Fibroblast of lung (primary cell): ENCODE results near the gene RFPL1. TPM values are rescaled to one million over a fixed set of nuclear protein-coding genes. Genes with fewer than 3 reads are reported as not detected.

Source experiments
- DNase-seq, 2 donors: peaks; one replicate each; pipeline versions ENCODE4 v3.0.0 to v3.0.0-alpha.2; 2010; ENCODE audit warnings: low read depth in 2 of 2
- H2AFZ ChIP-seq: 2 replicates; pipeline ENCODE4 v1.5.1; 2012; ENCODE audit warnings: low read length, control low read depth, inconsistent platforms
- H3K27ac ChIP-seq: 2 replicates; pipeline ENCODE4 v1.5.1; 2011; ENCODE audit warnings: low read length, control low read depth; ENCODE audit not compliant: insufficient read depth
- H3K27me3 ChIP-seq: 2 replicates; pipeline ENCODE4 v1.5.1; 2011; ENCODE audit warnings: mild to moderate bottlenecking, low read length; ENCODE audit not compliant: control insufficient read depth, insufficient read depth
- H3K36me3 ChIP-seq: 2 replicates; pipeline ENCODE4 v1.5.1; 2011; ENCODE audit warnings: low read length; ENCODE audit not compliant: control insufficient read depth, insufficient read depth
- H3K4me1 ChIP-seq: 2 replicates; pipeline ENCODE4 v1.5.1; 2011; ENCODE audit warnings: low read length; ENCODE audit not compliant: control insufficient read depth, insufficient read depth; ENCODE audit errors: extremely low read depth
- H3K4me2 ChIP-seq: 2 replicates; pipeline ENCODE4 v1.5.1; 2011; ENCODE audit warnings: low read length, control low read depth; ENCODE audit not compliant: insufficient read depth; ENCODE audit errors: extremely low read depth
- H3K4me3 ChIP-seq, 4 experiments: fragments of 200-600 bp in 1 of 4; sonication (generic) in 1 of 4; replicated peaks in 1 of 4; 2 replicates each; pipeline ENCODE4 v1.5.1; 2011 to 2016; ENCODE audit warnings: low read length in 4 of 4, low read depth in 3 of 4, mild to moderate bottlenecking in 3 of 4, control low read depth in 2 of 4, inconsistent platforms in 1 of 4, mixed read lengths in 1 of 4; ENCODE audit not compliant: insufficient read depth in 1 of 4; ENCODE audit errors: control extremely low read depth in 1 of 4
- H3K79me2 ChIP-seq: 2 replicates; pipeline ENCODE4 v1.5.1; 2012; ENCODE audit warnings: mild to moderate bottlenecking, low read length, inconsistent platforms; ENCODE audit not compliant: control insufficient read depth, insufficient read depth
- H3K9ac ChIP-seq: 2 replicates; pipeline ENCODE4 v1.5.1; 2011; ENCODE audit warnings: mild to moderate bottlenecking, low read length, control low read depth; ENCODE audit not compliant: insufficient read depth
- H3K9me3 ChIP-seq: 2 replicates; pipeline ENCODE4 v1.5.1; 2012; ENCODE audit warnings: low read depth, low read length; ENCODE audit not compliant: control insufficient read depth, insufficient read depth
- H4K20me1 ChIP-seq: 2 replicates; pipeline ENCODE4 v1.5.1; 2011; ENCODE audit warnings: low read length; ENCODE audit not compliant: control insufficient read depth, insufficient read depth; ENCODE audit errors: extremely low read depth
- CTCF ChIP-seq, 2 donors: IDR thresholded peaks in 1 of 2; conservative IDR thresholded peaks in 1 of 2; 1 replicate in 1 of 2; 2 replicates in 1 of 2; pipeline ENCODE4 v1.5.1; 2011 to 2012; ENCODE audit warnings: low read length in 2 of 2, control low read depth in 1 of 2, inconsistent platforms in 1 of 2, low read depth in 1 of 2, mild to moderate bottlenecking in 1 of 2
- EZH2 ChIP-seq: IDR thresholded peaks from 2 replicates; pipeline ENCODE4 v1.5.1; 2012; ENCODE audit warnings: low read length, control low read depth, mild to moderate bottlenecking; ENCODE audit errors: missing control alignments
- polyA plus RNA-seq, 2 donors: library from polyadenylated mRNA; depleted of rRNA in 1 of 2; stranded (reverse) in 1 of 2; unstranded in 1 of 2; fragments of >200 nt; gene quantifications; 2 replicates each; pipeline ENCODE4 v1.2.1, GENCODE V29; 2011 to 2012; ENCODE audit warnings: missing spikeins in 1 of 2
- total RNA-seq: library from RNA; depleted of rRNA; stranded (reverse); fragments of >200 nt; gene quantifications from 2 replicates; pipeline ENCODE4 v1.2.1, GENCODE V29; 2014

The RFPL1 gene
- total and polyA plus RNA-seq, 2 donors (not counting 1 experiment from before 2014, with no cell fraction given): not detected

- Histone ChIP-seq H3K9me3 (no peaks in the 10 kb centered on the region), H4K20me1 (no peaks in the 10 kb centered on the region), H3K9ac (no peak overlapping the region), H3K4me1 (no peaks in the 10 kb centered on the region), H3K36me3 (no peaks in the 10 kb centered on the region), H3K79me2 (no peaks in the 10 kb centered on the region), H3K4me3 (no peak overlapping the region), H3K4me2 (no peak overlapping the region), H2AFZ (no peak overlapping the region), H3K27me3 (no peaks in the 10 kb centered on the region), H3K27ac (no peak overlapping the region)
- DNase-seq: no peak
- no peak for TF ChIP-seq EZH2
- TF ChIP-seq CTCF (conservative IDR thresholded peaks at IDR 0.05 in 1 of 2, IDR thresholded peaks at IDR 0.05 in 1 of 2; ENCODE audit: low read depth in 1 of 2, low read length in 2 of 2): no peak
These were observed 4.6 kb downstream of the RFPL1 start for GRCh38 chr22:29442976-29443375.

GRCh38 chr22:29443452-29443851 lies 5.1 kb downstream of the RFPL1 start:
- Histone ChIP-seq H4K20me1 (no peaks in the 10 kb centered on the region), H3K4me2 (no peak overlapping the region), H3K9ac (no peak overlapping the region), H3K4me3 (no peak overlapping the region), H3K4me1 (no peaks in the 10 kb centered on the region), H3K27ac (no peak overlapping the region), H3K79me2 (no peaks in the 10 kb centered on the region), H3K27me3 (no peaks in the 10 kb centered on the region), H3K36me3 (no peaks in the 10 kb centered on the region), H2AFZ (no peak overlapping the region), H3K9me3 (no peaks in the 10 kb centered on the region)
- no peak for TF ChIP-seq CTCF (conservative IDR thresholded peaks at IDR 0.05 in 1 of 2, IDR thresholded peaks at IDR 0.05 in 1 of 2; ENCODE audit: low read depth in 1 of 2, low read length in 2 of 2)
- no peak for TF ChIP-seq EZH2
- no peak for DNase-seq

GRCh38 chr22:29443861-29444792 lies 5.7 kb downstream of the RFPL1 start:
- no peak overlapping the region for H3K4me2 ChIP-seq
- no peak overlapping the region for H3K9ac ChIP-seq
- H3K4me3 ChIP-seq: no peak overlapping the region
- DNase-seq: no peak
- H4K20me1 ChIP-seq: no peaks in the 10 kb centered on the region
- H3K79me2 ChIP-seq: no peaks in the 10 kb centered on the region
- H3K4me1 ChIP-seq: no peaks in the 10 kb centered on the region
- no peaks in the 10 kb centered on the region for H3K27me3 ChIP-seq
- H3K36me3 ChIP-seq: no peaks in the 10 kb centered on the region
- H2AFZ ChIP-seq: no peak overlapping the region
- H3K9me3 ChIP-seq: no peaks in the 10 kb centered on the region
- no peak overlapping the region for H3K27ac ChIP-seq
- no peak for TF ChIP-seq EZH2
